T-helper 22 cell (primary cell): ENCODE measurements around the gene KRT5.
"Not testable (repeated sequence)": the region's sequence is repeated elsewhere in the genome, so short reads cannot be mapped to it uniquely, and the experiment has no call there.

Experiments
- DNase-seq: peaks from one replicate; pipeline ENCODE4 v3.0.0-alpha.2; 2020; ENCODE audit warnings: low read depth

Gene KRT5

GRCh38 chr12:52494100-52494499 lies 26.1 kb downstream of the KRT5 start:
- no peak for DNase-seq

GRCh38 chr12:52493172-52493571 lies 27.0 kb downstream of the KRT5 start, which contains the start of gene KRT6A:
TSS of gene KRT6A (minus strand) at chr12:52493257. CDS start at chr12:52493188, 69 bp downstream.
- no peak for DNase-seq

GRCh38 chr12:52492405-52492804 lies 27.8 kb downstream of the KRT5 start:
- not testable (repeated sequence) for DNase-seq

GRCh38 chr12:52491495-52491894 lies 28.7 kb downstream of the KRT5 start:
- not testable (repeated sequence) for DNase-seq

- no peak for DNase-seq
Observed at GRCh38 chr12:52488736-52489135, 31.5 kb downstream of the KRT5 start.

- not testable (repeated sequence) for DNase-seq
Observed at GRCh38 chr12:52487744-52488443, 32.3 kb downstream of the KRT5 start.

- no peak for DNase-seq
Observed at GRCh38 chr12:52487211-52487610, 33.0 kb downstream of the KRT5 start.

GRCh38 chr12:52486166-52487105 lies 33.8 kb downstream of the KRT5 start:
- DNase-seq: no peak

- DNase-seq: no peak
Observed at GRCh38 chr12:52480073-52480472, 40.1 kb downstream of the KRT5 start.

- DNase-seq: no peak
Observed at GRCh38 chr12:52477651-52478050, 42.5 kb downstream of the KRT5 start.

- DNase-seq: no peak
Observed at GRCh38 chr12:52474212-52474611, 46.0 kb downstream of the KRT5 start.

GRCh38 chr12:52473768-52474167 lies 46.4 kb downstream of the KRT5 start, which contains the start of gene KRT6C:
TSS of gene KRT6C (minus strand) at chr12:52473805. CDS start at chr12:52473737, 68 bp downstream.
- DNase-seq: no peak

GRCh38 chr12:52469853-52470252 lies 50.3 kb downstream of the KRT5 start:
- no peak for DNase-seq

- no peak for DNase-seq
Observed at GRCh38 chr12:52464897-52465296, 55.3 kb downstream of the KRT5 start.
